H1 (cell line): ENCODE data around the gene ADAMTS16. TPM values are rescaled to one million over a fixed set of nuclear protein-coding genes. Genes with fewer than 3 reads are reported as not detected.
A peak's percentile ranks its signal among the peaks of the same experiment; 100 is the strongest.

ENCODE experiments used
- CTCF ChIA-PET: fragments of 300-600 bp; sonication (Branson Sonifier 250); formaldehyde crosslinking; loops from one replicate; lab custom pipeline; 2021; ENCODE audit not compliant: partially characterized antibody; lab: Charles Lee
- POLR2A ChIA-PET: fragments of 300-600 bp; sonication (Branson Sonifier 250); formaldehyde crosslinking; loops from one replicate; lab custom pipeline; 2021; ENCODE audit warnings: inconsistent platforms; ENCODE audit not compliant: partially characterized antibody; lab: Charles Lee
- DNase-seq, 2 experiments: peaks; one replicate each; pipeline versions ENCODE4 v3.0.0 to v3.0.0-alpha.2; 2010 to 2022; ENCODE audit warnings: low spot score in 2 of 2, low read depth in 1 of 2, mixed read lengths in 1 of 2
- FAIRE-seq: peaks from 2 replicates; lab custom pipeline; 2011; peaks lifted over from hg19 to GRCh38; lab: Jason Lieb, UNC
- H2AFZ ChIP-seq: 2 replicates; pipeline ENCODE4 v1.8.1; 2012; ENCODE audit warnings: low read length, inconsistent platforms
- H2AK5ac ChIP-seq: 2 replicates; pipeline ENCODE4 v1.6.1; 2013; ENCODE audit warnings: low read depth, low read length
- H2BK120ac ChIP-seq: replicated peaks from 2 replicates; pipeline ENCODE3; 2013; ENCODE audit warnings: low read depth, low read length, inconsistent platforms
- H2BK12ac ChIP-seq: 2 replicates; pipeline ENCODE4 v1.6.1; 2013; ENCODE audit warnings: low read depth, low read length
- H2BK15ac ChIP-seq: 2 replicates; pipeline ENCODE4 v1.6.1; 2013; ENCODE audit warnings: low read length
- H2BK20ac ChIP-seq: 2 replicates; pipeline ENCODE4 v1.6.1; 2013; ENCODE audit warnings: low read length
- H2BK5ac ChIP-seq: 2 replicates; pipeline ENCODE4 v1.6.1; 2013; ENCODE audit warnings: low read depth, low read length
- H3K14ac ChIP-seq: 2 replicates; pipeline ENCODE4 v1.6.1; 2013; ENCODE audit warnings: inconsistent platforms; ENCODE audit not compliant: insufficient read length
- H3K18ac ChIP-seq: 2 replicates; pipeline ENCODE4 v1.6.1; 2013; ENCODE audit warnings: low read length; ENCODE audit errors: extremely low read depth
- H3K23ac ChIP-seq: 2 replicates; pipeline ENCODE4 v1.6.1; 2013; ENCODE audit warnings: inconsistent platforms; ENCODE audit not compliant: insufficient read length
- H3K23me2 ChIP-seq: 2 replicates; pipeline ENCODE4 v1.6.1; 2013; ENCODE audit warnings: low read depth, low read length
- H3K27ac ChIP-seq: 2 replicates; pipeline ENCODE4 v1.6.1; 2011; ENCODE audit warnings: low read depth, low read length, inconsistent platforms
- H3K27me3 ChIP-seq, 4 experiments: replicated peaks in 1 of 4; 1 replicate in 1 of 4; 2 replicates in 3 of 4; pipeline versions ENCODE4 v1.6.1 to v1.8.1; 2011 to 2013; ENCODE audit warnings: low read length in 3 of 4, mild to moderate bottlenecking in 3 of 4, inconsistent platforms in 2 of 4, mixed read lengths in 2 of 4, moderate library complexity in 1 of 4; ENCODE audit not compliant: control insufficient read depth in 3 of 4, insufficient read depth in 3 of 4; ENCODE audit errors: extremely low read depth in 1 of 4
- H3K36me3 ChIP-seq, 4 experiments: 2 replicates each; pipeline versions ENCODE4 v1.6.1 to v1.8.1; 2011 to 2013; ENCODE audit warnings: mild to moderate bottlenecking in 4 of 4, low read length in 3 of 4, moderate library complexity in 2 of 4, control low read depth in 1 of 4, inconsistent platforms in 1 of 4; ENCODE audit not compliant: insufficient read depth in 4 of 4, control insufficient read depth in 2 of 4
- H3K4ac ChIP-seq: replicated peaks from 2 replicates; pipeline ENCODE3; 2013; ENCODE audit warnings: low read length, low read depth, mixed read lengths, inconsistent platforms; ENCODE audit not compliant: insufficient read length
- H3K4me1 ChIP-seq, 4 experiments: replicated peaks in 1 of 4; 1 replicate in 1 of 4; 2 replicates in 3 of 4; pipeline versions ENCODE4 v1.6.1 to v1.8.1; 2011 to 2013; ENCODE audit warnings: low read length in 3 of 4, inconsistent platforms in 2 of 4, mixed read lengths in 1 of 4; ENCODE audit not compliant: insufficient read depth in 4 of 4, control insufficient read depth in 3 of 4
- H3K4me2 ChIP-seq, 2 experiments: 2 replicates each; pipeline versions ENCODE4 v1.6.1 to v1.8.1; 2011 to 2013; ENCODE audit warnings: low read depth in 2 of 2, low read length in 2 of 2, control low read depth in 1 of 2, inconsistent platforms in 1 of 2, mild to moderate bottlenecking in 1 of 2; ENCODE audit not compliant: insufficient read depth in 1 of 2
- H3K4me3 ChIP-seq, 4 experiments: fragments of 200-600, 300-600 bp in 1 of 4; sonication (generic), shearing (Covaris generic), sonication (Bioruptor Twin) in 1 of 4; 2 replicates each; pipeline versions ENCODE4 v1.5.1 to v1.8.1; 2011 to 2016; ENCODE audit warnings: low read length in 4 of 4, low read depth in 3 of 4, control low read depth in 2 of 4, inconsistent platforms in 2 of 4, mild to moderate bottlenecking in 2 of 4, mixed read lengths in 1 of 4, moderate library complexity in 1 of 4; ENCODE audit not compliant: insufficient read depth in 2 of 4; ENCODE audit errors: extremely low read depth in 1 of 4
- H3K56ac ChIP-seq: replicated peaks from 2 replicates; pipeline ENCODE3; 2013; ENCODE audit warnings: low read depth, mild to moderate bottlenecking, mixed read lengths, low read length, inconsistent platforms; ENCODE audit not compliant: insufficient read length
- H3K79me1 ChIP-seq: 2 replicates; pipeline ENCODE4 v1.6.1; 2013; ENCODE audit warnings: low read depth, low read length, control low read depth
- H3K79me2 ChIP-seq, 2 experiments: 2 replicates each; pipeline versions ENCODE4 v1.6.1 to v1.8.1; 2012 to 2013; ENCODE audit warnings: low read length in 2 of 2, mild to moderate bottlenecking in 2 of 2, inconsistent platforms in 1 of 2; ENCODE audit not compliant: insufficient read depth in 2 of 2, control insufficient read depth in 1 of 2
- H3K9ac ChIP-seq, 4 experiments: replicated peaks in 1 of 4; 1 replicate in 1 of 4; 2 replicates in 3 of 4; pipeline versions ENCODE4 v1.6.1 to v1.8.1; 2011 to 2013; ENCODE audit warnings: low read depth in 3 of 4, low read length in 3 of 4, control low read depth in 2 of 4, mild to moderate bottlenecking in 2 of 4, moderate library complexity in 2 of 4, inconsistent platforms in 1 of 4; ENCODE audit errors: extremely low read depth in 1 of 4
- H3K9me3 ChIP-seq, 2 experiments: 2 replicates each; pipeline versions ENCODE4 v1.6.1 to v1.8.1; 2012 to 2013; ENCODE audit warnings: mild to moderate bottlenecking in 2 of 2, moderate library complexity in 2 of 2, control low read depth in 1 of 2, inconsistent platforms in 1 of 2, low read depth in 1 of 2, low read length in 1 of 2, mixed read lengths in 1 of 2; ENCODE audit not compliant: insufficient read depth in 2 of 2
- H4K20me1 ChIP-seq, 2 experiments: replicated peaks in 1 of 2; 2 replicates each; pipeline versions ENCODE3 to v1.8.1; 2011 to 2013; ENCODE audit warnings: inconsistent platforms in 2 of 2, low read length in 2 of 2, mild to moderate bottlenecking in 1 of 2; ENCODE audit not compliant: insufficient read depth in 2 of 2, control insufficient read depth in 1 of 2
- H4K5ac ChIP-seq: 2 replicates; pipeline ENCODE4 v1.6.1; 2013; ENCODE audit warnings: low read length, low read depth, mixed read lengths, inconsistent platforms; ENCODE audit not compliant: insufficient read length
- H4K8ac ChIP-seq: 2 replicates; pipeline ENCODE4 v1.8.0; 2013; ENCODE audit warnings: mild to moderate bottlenecking, moderate library complexity, low read length, inconsistent platforms; ENCODE audit not compliant: insufficient read depth; ENCODE audit errors: extremely low read depth
- H4K91ac ChIP-seq: replicated peaks from 2 replicates; pipeline ENCODE3; 2013; ENCODE audit warnings: low read length, mixed read lengths, inconsistent platforms; ENCODE audit not compliant: insufficient read length
- ASH2L ChIP-seq: fragments of 200-600, 300-600 bp; sonication (generic); IDR thresholded peaks from one replicate; pipeline ENCODE4 v1.7.1; 2017; ENCODE audit warnings: low read length
- CHD1 ChIP-seq: IDR thresholded peaks from 2 replicates; pipeline ENCODE4 v1.6.1; 2012; ENCODE audit warnings: low read depth, low read length, improper control_type of control experiment
- EZH2 ChIP-seq: fragments of 200-600 bp; sonication (generic); IDR thresholded peaks from 2 replicates; pipeline ENCODE4 v1.7.1; 2012; ENCODE audit warnings: low read depth, mild to moderate bottlenecking, moderate library complexity, low read length, inconsistent platforms; ENCODE audit not compliant: severe bottlenecking
- FOSL1 ChIP-seq: IDR thresholded peaks from 2 replicates; pipeline ENCODE4 v1.6.1; 2011; ENCODE audit warnings: mild to moderate bottlenecking, low read depth, low read length, moderate library complexity; ENCODE audit not compliant: insufficient read depth
- GTF2F1 ChIP-seq: IDR thresholded peaks from 2 replicates; pipeline ENCODE4 v1.6.1; 2012; ENCODE audit warnings: low read depth, low read length, improper control_type of control experiment, borderline replicate concordance
- JUN ChIP-seq: IDR thresholded peaks from 2 replicates; pipeline ENCODE4 v1.6.1; 2011; ENCODE audit warnings: low read depth, mild to moderate bottlenecking, improper control_type of control experiment, low read length
- KDM4A ChIP-seq: IDR thresholded peaks from one replicate; pipeline ENCODE4 v1.7.1; 2012; ENCODE audit warnings: low read depth, mild to moderate bottlenecking, moderate library complexity, low read length, inconsistent platforms; ENCODE audit not compliant: severe bottlenecking
- NRF1 ChIP-seq: IDR thresholded peaks from 2 replicates; pipeline ENCODE4 v1.6.1; 2011; ENCODE audit warnings: mild to moderate bottlenecking, low read depth, low read length, improper control_type of control experiment
- SIN3A ChIP-seq, 2 experiments: IDR thresholded peaks in 1 of 2; conservative IDR thresholded peaks in 1 of 2; 2 replicates each; pipeline ENCODE4 v1.6.1; 2011 to 2012; ENCODE audit warnings: low read length in 2 of 2, improper control_type of control experiment in 1 of 2, low read depth in 1 of 2, mild to moderate bottlenecking in 1 of 2
- SUZ12 ChIP-seq: fragments of 200-600 bp; sonication (generic); IDR thresholded peaks from 2 replicates; pipeline ENCODE4 v1.6.1; 2012; ENCODE audit warnings: mild to moderate bottlenecking, inconsistent platforms, low read length, moderate library complexity, mixed read lengths
- TBP ChIP-seq: IDR thresholded peaks from 2 replicates; pipeline ENCODE4 v1.6.1; 2011; ENCODE audit warnings: low read depth, low read length, improper control_type of control experiment
- TEAD4 ChIP-seq: IDR thresholded peaks from 2 replicates; pipeline ENCODE4 v1.6.1; 2012; ENCODE audit warnings: low read depth, low read length, inconsistent platforms, mixed read lengths
- ZNF274 ChIP-seq: IDR thresholded peaks from 2 replicates; pipeline ENCODE4 v1.7.0; 2012; ENCODE audit warnings: low read length, borderline replicate concordance; ENCODE audit errors: extremely low read depth
- WGBS, 2 experiments: shearing (Covaris generic) in 1 of 2; methylation state at CpG; one replicate each; pipeline versions ENCODE4 v1.1.6 to v1.1.7; 2013 to 2015; ENCODE audit warnings: low lambda C conversion rate in 2 of 2, mixed read lengths in 2 of 2, inconsistent platforms in 1 of 2, low coverage in 1 of 2, missing lambda C conversion rate in 1 of 2; ENCODE audit not compliant: insufficient replicate concordance in 2 of 2, insufficient coverage in 1 of 2, insufficient read length in 1 of 2; ENCODE audit errors: extremely low coverage in 1 of 2, missing lambda C conversion rate in 1 of 2; 5-methylcytosine and 5-hydroxymethylcytosine counted together
- polyA plus RNA-seq, 7 experiments: library from polyadenylated mRNA; depleted of rRNA in 3 of 7; stranded (reverse) in 5 of 7; unstranded in 2 of 7; fragments of >200 nt in 5 of 7; fragments of 200-250 nt in 2 of 7; gene quantifications; 1 replicate in 5 of 7; 2 replicates in 1 of 7; 4 replicates in 1 of 7; pipeline versions ENCODE4 v1.2.1 to v1.2.3, GENCODE V29; 2011 to 2013; ENCODE audit warnings: missing spikeins in 2 of 7, mixed read lengths in 2 of 7
- total RNA-seq: library from RNA; stranded (reverse); fragmentation: NEBNext Ultra II Directional; extraction: Animal tissue kit (Norgen Biotek cat#: 25700); gene quantifications from 2 replicates; pipeline ENCODE4 v1.2.1, GENCODE V29; 2021

ADAMTS16 gene
- total and polyA plus RNA-seq, 2 of the 8 experiments (the other 6 are each of a cell fraction or from before 2014, with no cell fraction given), result 3.7 to 16.0 TPM

GRCh38 chr5:5344051-5344571 lies 204.0 kb downstream of the ADAMTS16 start:
- Histone ChIP-seq H3K23me2 (no peaks in the 10 kb centered on the region), H3K4me1 (peaks cover 2 to 4% (median 3%) of the 10 kb centered on the region in 4 experiments; a peak in 6 of 7 replicates), H3K36me3 (no peaks in the 10 kb centered on the region), H2BK20ac (no peak overlapping the region), H3K14ac (no peak overlapping the region), H2AFZ (0 out of 2 replicates have a peak overlapping the region, but pooled peaks have one; percentile 12), H3K4me2 (no peak overlapping the region), H4K91ac (no peak overlapping the region), H2BK5ac (no peak overlapping the region), H3K79me2 (no peaks in the 10 kb centered on the region), H2AK5ac (peak overlapping the region; percentile 9; the same call in 1 of the 2 replicates), H3K56ac (no peak overlapping the region), H3K23ac (no peak overlapping the region), H4K20me1 (no peaks in the 10 kb centered on the region), H3K18ac (no peak overlapping the region), H3K9ac (no peak overlapping the region), H4K5ac (no peak overlapping the region), H3K27me3 (no peaks in the 10 kb centered on the region), H2BK15ac (no peak overlapping the region), H3K4me3 (no peak overlapping the region), H3K27ac (no peak overlapping the region), H3K79me1 (no peaks in the 10 kb centered on the region), H3K9me3 (no peaks in the 10 kb centered on the region), H2BK12ac (0 out of 2 replicates have a peak overlapping the region, but pooled peaks have one; percentile 55), H3K4ac (no peak overlapping the region), H4K8ac (no peak overlapping the region), H2BK120ac (no peak overlapping the region)
- DNase-seq (no peak), FAIRE-seq (no peak)
- CTCF ChIA-PET, result interaction anchor here (0.7 to 1.4 kb wide), 6 partner anchors 10 to 465 kb away, joined by 3 to 5 read pairs (median 3); no protein-coding TSS in a partner anchor
- POLR2A ChIA-PET, result interaction anchor here (0.6 to 1.2 kb wide), 2 partner anchors 17 to 351 kb away, joined by 3 to 4 read pairs; no protein-coding TSS in a partner anchor
- WGBS, 2 experiments, result 76% methylated on average over 4 of the region's 4 CpGs; no CpG with 5 or more reads in 1 of the 2 experiments
- TF ChIP-seq JUN, result no peak
- TF ChIP-seq NRF1, result no peak
- TF ChIP-seq GTF2F1, result no peak
- no peak for TF ChIP-seq KDM4A
- TF ChIP-seq ZNF274, result no peak
- TF ChIP-seq TBP, result no peak
- TF ChIP-seq SIN3A (conservative IDR thresholded peaks at IDR 0.05 in 1 of 2, IDR thresholded peaks at IDR 0.05 in 1 of 2; ENCODE audit: low read depth in 1 of 2, low read length in 2 of 2), result no peak
- TF ChIP-seq EZH2, result no peak
- TF ChIP-seq SUZ12, result no peak
- no peak for TF ChIP-seq CHD1
- TF ChIP-seq TEAD4, result no peak
- TF ChIP-seq ASH2L, result no peak
- no peak for TF ChIP-seq FOSL1
